DMS153 treated with DMSO at 0.1 percent for 48 hours (cell line): ENCODE measurements around the gene TSACC.
"Not testable (repeated sequence)": the region's sequence is repeated elsewhere in the genome, so short reads cannot be mapped to it uniquely, and the experiment has no call there.

ENCODE experiments used
- DNase-seq: peaks from one replicate; lab custom pipeline; 2025; ENCODE audit not compliant: unreplicated experiment; lab: John Stamatoyannopoulos, UW

The TSACC gene

DNA sequence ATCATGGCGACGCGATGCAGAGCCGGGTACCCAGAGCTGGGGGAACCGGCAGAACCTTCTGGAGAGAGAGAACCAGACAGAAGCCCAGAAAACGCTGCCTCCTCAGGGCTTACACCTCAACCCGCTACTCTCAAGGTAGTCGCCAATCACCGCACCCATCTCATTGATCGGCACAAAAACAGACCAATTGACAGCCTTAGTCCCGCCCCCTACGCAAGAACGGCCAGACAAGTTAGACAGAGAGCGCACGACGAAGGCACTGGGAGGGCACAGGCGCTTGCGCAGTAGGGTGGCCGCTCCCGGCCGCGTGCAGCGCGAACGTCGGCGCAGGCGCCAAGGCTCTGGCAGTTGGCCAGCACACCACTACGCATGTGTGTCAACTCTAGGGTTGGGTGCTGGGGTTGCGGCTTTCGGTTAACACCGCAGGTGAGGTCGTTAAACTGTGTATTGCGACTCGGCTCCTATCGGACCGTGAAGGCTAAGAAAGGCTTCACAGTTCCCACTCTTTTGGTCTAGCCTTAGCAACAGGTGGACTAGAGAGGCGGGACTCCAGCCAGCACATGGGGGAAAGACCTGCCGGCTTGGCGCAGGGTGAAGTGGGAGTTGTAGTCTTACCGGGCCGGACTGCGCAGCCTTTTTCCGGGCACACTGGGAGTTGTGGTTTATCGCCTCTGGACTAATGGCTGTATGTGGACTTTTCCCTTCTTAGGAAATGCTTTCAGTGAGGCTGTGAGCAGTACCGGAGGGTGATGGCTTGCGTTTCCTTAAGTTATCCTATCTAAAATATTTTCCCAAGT lies at the start of gene TSACC, which contains the start of gene CCT3:
Gene TSACC (plus strand): TSS at position 347 of the 797 bp plus-strand sequence. CDS start 1,232 bp downstream, outside the sequence.
Gene CCT3 (minus strand): TSS at position 113 of the 797 bp plus-strand sequence. CDS start 108 bp downstream, at position 5.
- DNase-seq = peak; percentile 100

- no peak for DNase-seq
Measured at GRCh38 chr1:156289857-156290256, 48.5 kb upstream of the TSACC start.

- DNase-seq = peak; percentile 88
Measured at GRCh38 chr1:156291226-156292061, 46.9 kb upstream of the TSACC start.

GRCh38 chr1:156293098-156293434 lies 45.3 kb upstream of the TSACC start:
- DNase-seq = no peak

GRCh38 chr1:156293895-156294294 lies 44.4 kb upstream of the TSACC start:
- no peak for DNase-seq

DNA sequence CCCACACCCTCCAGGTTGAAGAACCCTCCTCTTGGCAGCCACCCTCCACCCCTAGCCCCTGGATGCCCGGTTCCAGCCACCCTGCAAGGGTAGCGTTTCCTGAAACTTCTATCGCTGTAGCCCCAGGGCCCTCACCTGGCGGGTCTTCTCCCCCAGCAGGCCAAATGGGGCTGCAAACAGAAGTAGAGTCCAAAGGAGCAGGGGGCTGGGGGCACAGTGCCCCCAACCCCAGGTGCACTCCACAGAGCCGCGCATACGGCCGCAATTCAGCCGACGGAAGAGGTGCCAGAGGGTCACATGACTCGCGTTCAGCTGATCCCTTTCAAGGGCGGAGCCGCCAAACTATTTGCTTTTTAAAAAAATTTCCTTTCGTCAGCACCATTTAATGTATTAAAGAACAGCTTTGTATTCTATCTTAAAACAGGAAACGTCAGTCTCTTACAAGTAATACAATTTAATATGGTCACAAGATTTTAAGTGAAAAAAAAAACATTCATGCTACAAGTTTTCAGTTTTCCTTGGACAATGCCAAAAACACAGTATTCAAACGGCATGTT lies 42.9 kb upstream of the TSACC start, which contains the start of gene GLMP:
Gene GLMP (minus strand): TSS at position 289 of the 557 bp plus-strand sequence. CDS start 34 bp downstream, at position 255.
- DNase-seq = peak; percentile 65

DNA sequence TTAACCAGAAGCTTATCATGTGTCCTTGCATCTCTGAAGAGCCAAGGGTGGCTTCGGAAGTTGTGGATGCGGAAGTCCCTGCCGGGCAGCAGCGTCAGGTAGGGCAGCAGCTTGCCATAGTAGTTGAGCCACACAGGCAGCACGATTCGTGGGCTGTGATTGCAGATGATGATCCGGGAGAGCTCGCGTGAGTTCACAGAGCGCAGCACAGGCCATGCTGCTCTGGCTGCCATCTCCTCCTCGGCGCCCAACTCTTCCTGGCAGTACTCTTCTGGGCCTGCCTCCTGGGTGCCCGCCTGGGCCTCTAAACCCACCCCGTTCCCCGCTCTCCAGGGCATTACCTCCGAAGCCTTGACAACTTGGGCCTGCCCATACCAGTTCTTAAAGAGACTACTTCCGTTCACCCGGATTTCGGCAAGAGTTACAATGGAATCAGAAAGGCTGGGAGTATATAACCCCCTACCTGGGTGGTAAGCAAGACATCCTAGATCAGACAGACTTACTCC lies 39.4 kb upstream of the TSACC start, which contains the start of gene VHLL:
Gene VHLL (minus strand): TSS at position 456 of the 506 bp plus-strand sequence. CDS start 118 bp downstream, at position 338.
- no peak for DNase-seq

DNA sequence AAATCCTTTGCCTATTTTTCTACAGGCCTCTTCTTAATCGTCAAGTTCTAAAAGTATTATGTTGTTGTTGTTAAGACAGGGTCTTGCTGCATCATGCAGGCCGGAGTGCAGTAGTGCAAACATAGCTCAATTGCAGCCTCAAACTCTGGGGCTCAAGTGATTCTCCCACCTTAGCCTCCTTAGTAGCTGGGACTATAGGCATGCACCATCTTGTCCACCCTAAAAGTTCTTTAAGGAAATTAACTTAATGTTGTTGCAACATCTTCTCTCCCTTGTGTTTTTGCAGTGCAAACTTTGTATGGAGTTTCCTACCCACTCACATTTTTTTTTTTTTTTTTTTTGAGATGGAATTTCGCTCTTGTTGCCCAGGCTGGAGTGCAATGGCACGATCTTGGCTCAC lies 35.1 kb upstream of the TSACC start:
- no peak for DNase-seq

- DNase-seq = no peak
Measured at GRCh38 chr1:156305215-156305614, 33.1 kb upstream of the TSACC start.

DNA sequence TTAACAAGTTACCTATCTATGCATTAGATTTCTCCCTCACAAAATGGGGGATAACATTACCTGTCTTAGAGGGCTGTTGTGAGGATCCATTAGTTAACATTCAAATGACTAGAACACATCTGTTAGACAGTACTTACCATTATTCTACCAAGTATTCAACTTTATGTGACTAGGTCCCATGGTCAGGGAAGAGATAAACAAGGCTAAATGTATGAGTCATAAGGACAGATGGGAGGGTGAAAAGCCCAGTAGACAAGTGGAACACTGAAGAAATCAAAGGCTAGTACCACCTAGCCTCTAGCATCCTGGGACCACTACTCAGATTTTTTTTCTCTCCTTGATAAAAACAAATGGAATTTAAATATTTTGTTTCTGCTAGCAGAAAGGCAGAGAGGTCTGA lies 30.2 kb upstream of the TSACC start:
- no peak for DNase-seq

DNA sequence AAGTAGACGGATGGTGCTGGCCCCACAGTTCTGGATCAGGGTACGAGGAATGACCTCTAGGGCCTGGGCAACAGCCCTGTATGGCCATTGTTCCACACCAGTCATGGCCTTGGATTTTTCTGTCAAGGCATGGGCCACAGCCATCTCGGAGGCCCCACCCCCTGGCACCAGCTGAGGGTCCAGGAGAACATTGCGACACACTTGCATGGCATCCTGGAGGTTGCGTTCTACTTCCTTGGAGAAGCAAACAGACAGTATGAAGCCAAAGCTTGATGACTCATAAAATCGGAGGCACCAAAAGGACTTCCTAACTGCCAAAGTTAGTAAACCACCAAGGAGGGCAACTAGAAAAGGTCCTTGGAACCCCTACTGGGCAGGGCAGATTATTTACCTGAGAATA lies 27.4 kb upstream of the TSACC start:
- DNase-seq = no peak

DNA sequence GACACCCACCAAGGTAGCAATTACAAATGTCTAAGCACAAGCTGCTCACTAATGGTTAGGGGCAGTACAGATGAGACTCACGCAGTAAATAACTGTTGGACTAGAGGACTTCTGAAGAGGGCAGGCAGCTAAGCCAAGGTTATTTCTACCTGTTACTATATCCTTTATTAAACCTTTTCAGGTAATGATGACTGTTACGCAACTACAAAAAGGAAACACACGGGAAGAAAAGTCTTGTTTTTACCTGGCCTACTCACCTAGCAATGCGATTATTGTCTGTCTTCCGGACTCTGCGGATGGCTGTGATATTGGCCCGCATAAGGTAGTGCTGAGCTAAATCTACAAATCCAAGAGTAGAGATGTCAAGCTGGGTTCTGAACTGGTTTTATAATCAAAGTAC lies 21.4 kb upstream of the TSACC start:
- no peak for DNase-seq

GRCh38 chr1:156319664-156320063 lies 18.7 kb upstream of the TSACC start:
- no peak for DNase-seq

DNA sequence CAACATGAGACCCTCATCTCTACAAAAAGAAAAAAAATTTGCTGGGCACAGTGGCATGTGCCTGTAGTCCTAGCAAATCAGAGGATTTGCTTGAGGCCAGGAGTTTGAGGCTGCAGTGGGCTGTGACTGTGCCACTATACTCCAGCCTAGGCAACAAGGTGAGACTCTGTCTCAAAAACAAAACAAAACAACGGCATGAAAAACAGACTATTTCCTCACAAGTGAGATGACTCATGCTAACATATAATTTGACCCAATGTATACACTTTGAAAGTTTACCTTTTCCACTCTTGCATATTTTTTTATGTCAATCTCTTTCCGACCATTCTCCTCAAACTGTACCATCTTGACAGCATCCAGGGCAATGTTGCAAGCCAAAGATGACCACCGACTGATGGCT lies 17.8 kb upstream of the TSACC start:
- DNase-seq = no peak

GRCh38 chr1:156323179-156323578 lies 15.1 kb upstream of the TSACC start:
- DNase-seq = not testable (repeated sequence)

DNA sequence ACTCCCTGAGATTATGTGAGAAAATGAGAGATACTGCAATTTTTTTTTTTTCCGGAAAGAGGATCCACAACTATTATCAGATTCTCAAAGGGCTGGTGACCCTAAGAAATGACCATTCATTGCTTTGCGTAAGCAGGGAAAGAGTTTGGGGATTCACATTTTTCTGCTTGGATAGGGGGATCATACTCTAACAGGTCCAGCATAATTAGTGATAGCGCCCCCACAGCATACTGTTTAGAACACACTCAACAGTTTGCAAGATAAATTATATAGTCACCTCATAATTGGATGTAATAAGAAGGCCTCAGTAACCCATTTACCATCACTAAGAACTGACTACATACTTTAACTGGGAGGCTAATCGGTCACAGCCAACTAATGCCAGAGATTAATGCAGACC lies 2.1 kb upstream of the TSACC start:
- DNase-seq = no peak

DNA sequence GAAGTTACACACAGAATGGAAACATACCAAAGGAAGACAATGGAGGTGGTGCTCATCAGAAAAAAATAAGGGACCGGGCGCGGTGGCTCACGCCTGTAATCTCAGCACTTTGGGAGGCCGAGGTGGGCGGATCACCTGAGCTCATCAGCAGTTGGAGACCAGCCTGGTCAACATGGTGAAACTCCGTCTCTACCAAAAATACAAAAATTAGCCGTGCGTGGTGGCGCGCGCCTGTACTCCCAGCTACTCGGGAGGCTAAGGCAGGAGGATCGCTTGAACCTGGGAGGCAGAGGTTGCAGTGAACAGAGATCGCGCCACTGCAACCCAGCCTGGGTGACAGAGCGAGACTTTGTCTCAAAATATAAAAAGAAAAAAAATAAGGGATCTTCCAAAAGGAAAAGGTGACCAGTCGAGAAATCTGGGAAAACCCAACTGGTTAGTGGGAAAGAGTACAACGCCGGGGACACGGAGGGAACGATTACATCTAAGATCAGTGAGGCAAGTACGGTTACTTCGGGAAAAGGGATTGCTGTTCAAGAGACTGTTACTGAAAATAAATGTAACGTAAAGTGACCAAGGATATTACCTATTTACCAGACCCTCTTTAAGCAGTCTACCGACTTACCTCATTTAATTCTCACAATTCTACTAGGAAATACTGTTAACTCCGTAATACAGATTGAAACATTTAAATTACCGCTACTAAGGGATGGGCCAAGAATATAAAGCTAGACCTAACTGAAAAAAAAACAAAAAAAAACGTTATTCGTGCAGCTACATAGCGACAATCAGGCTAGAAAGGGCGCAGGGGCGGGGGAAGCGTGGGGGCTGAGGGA lies 1.1 kb upstream of the TSACC start:
- no peak for DNase-seq

- DNase-seq = no peak
Measured at GRCh38 chr1:156337888-156338179, 492 bp upstream of the TSACC start.

DNA sequence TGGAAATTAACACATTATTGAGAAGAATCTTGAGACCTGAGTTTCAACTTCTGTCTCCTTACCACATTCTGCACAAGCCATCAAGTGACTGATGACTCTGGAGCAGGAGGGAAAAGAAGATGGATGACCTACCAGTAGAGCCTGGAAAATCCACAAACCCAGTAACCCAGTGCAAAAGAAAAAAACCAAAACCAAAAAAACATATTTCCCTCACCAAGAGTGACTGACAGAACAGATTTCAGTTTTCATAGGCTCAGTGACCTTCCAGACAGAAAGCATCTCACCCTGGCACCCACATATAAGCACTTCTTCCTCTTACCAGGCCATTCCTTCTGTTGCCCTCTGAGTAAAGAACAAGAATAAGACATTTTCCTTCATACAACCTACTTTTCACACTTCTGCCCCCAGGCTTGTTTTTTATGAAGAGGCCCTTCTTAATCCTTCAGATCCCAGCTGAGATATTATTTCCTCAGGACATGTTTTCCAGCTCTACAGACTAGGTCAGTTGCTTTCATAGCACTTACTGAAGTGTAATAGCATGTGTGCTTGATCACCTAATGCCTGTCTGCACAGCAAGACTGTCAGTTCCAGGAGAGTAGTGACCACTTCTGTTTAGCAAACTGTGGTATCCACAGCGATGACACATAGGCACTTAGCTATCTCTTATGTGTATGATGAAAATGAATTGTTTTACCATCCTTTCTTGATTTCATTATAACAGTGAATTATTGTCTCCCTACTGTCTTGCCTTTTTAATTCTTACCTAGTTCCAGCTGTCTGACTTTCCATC lies 4.0 kb downstream of the TSACC start:
- DNase-seq = no peak

DNA sequence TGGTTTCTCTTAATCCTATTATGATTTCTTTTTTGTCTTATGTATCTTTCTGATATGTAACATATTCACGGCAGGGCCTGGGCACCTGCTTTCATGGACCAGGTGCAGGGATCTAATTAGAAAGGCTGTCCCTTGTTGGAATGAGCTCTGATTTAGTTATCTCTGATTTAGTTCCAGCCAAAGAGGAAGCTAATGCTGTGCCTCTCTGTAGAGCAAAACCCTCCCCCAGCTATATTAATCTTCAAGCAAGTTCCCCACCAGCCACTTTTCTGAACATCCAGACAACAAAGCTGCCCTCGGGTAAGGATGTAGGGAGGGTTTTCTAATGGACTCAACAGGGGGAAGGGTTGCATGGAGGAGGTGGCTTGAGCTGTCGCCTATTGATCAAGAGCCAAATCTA lies 6.1 kb downstream of the TSACC start:
- DNase-seq = no peak
